Esophagus muscularis mucosa (tissue), 4 donors: Measurements from ENCODE around the gene OR6K2. TPM values are rescaled to one million over a fixed set of nuclear protein-coding genes. Genes with fewer than 3 reads are reported as not detected.
"Not testable (repeated sequence)": the region's sequence is repeated elsewhere in the genome, so short reads cannot be mapped to it uniquely, and the experiment has no call there.

ENCODE experiments used
- DNase-seq: peaks from one replicate; pipeline ENCODE4 v3.0.0-alpha.2; 2017; ENCODE audit errors: extremely low spot score
- H3K27ac ChIP-seq, 4 donors: fragments of 200-600 bp; sonication (generic); replicated peaks in 1 of 4; 1 replicate in 3 of 4; 2 replicates in 1 of 4; pipeline ENCODE4 v1.5.1; 2016 to 2019; ENCODE audit warnings: mild to moderate bottlenecking in 1 of 4
- H3K27me3 ChIP-seq, 4 donors: fragments of 200-600 bp; sonication (generic); one replicate each; pipeline versions ENCODE4 v1.5.1 to v1.6.0; 2016 to 2019
- H3K36me3 ChIP-seq, 4 donors: fragments of 200-600 bp; sonication (generic); one replicate each; pipeline ENCODE4 v1.5.1; 2016 to 2019
- H3K4me1 ChIP-seq, 4 donors: fragments of 200-600 bp; sonication (generic); one replicate each; pipeline ENCODE4 v1.5.1; 2016 to 2019
- H3K4me3 ChIP-seq, 4 donors: fragments of 200-600 bp; sonication (generic); 1 replicate in 2 of 4; 2 replicates in 2 of 4; pipeline ENCODE4 v1.5.1; 2016 to 2019; ENCODE audit warnings: mild to moderate bottlenecking in 4 of 4, moderate library complexity in 1 of 4
- H3K9me3 ChIP-seq, 4 donors: fragments of 200-600 bp; sonication (generic); 1 replicate in 3 of 4; 2 replicates in 1 of 4; pipeline ENCODE4 v1.5.1; 2016 to 2019
- CTCF ChIP-seq, 3 experiments: fragments of 200-600 bp in 2 of 3; fragments of 450-650 bp in 1 of 3; sonication (generic) in 2 of 3; IDR thresholded peaks; one replicate each; pipeline ENCODE4 v1.5.1; 2017 to 2019; ENCODE audit warnings: antibody characterized with exemption in 3 of 3, mild to moderate bottlenecking in 2 of 3, moderate library complexity in 1 of 3
- EP300 ChIP-seq: sonication (generic); formaldehyde crosslinking; IDR thresholded peaks from one replicate; pipeline ENCODE4 v1.6.1; 2017; ENCODE audit warnings: antibody characterized with exemption
- POLR2A ChIP-seq: fragments of 450-650 bp; IDR thresholded peaks from one replicate; pipeline ENCODE4 v1.6.1; 2017; ENCODE audit warnings: antibody characterized with exemption, moderate library complexity, mild to moderate bottlenecking, low read depth
- POLR2AphosphoS5 ChIP-seq, 2 donors: sonication (generic); formaldehyde crosslinking; IDR thresholded peaks; one replicate each; pipeline ENCODE4 v1.6.1; 2017; ENCODE audit warnings: antibody characterized with exemption in 2 of 2
- WGBS: methylation state at CpG from one replicate; pipeline ENCODE4 v1.1.5; 2018; 5-methylcytosine and 5-hydroxymethylcytosine counted together
- intact Hi-C: fragments of 100-400 bp; cut with DNase I; formaldehyde crosslinking; loops from one replicate; pipeline ENCODE4 v1.15.1; 2023
- total RNA-seq, 4 donors: library from RNA; depleted of rRNA; stranded (reverse); fragments of >200 nt; gene quantifications; one replicate each; pipeline versions ENCODE4 v1.1.0 to v1.2.1, GENCODE V29; 2016

OR6K2 gene
- total RNA-seq, 4 donors from 2014 or later, result not detected

GRCh38 chr1:158692356-158692755, 8.1 kb downstream of the OR6K2 start:
- no peak for DNase-seq
- Histone ChIP-seq H3K9me3 (no peaks in the 10 kb centered on the region), H3K27ac (no peak overlapping the region), H3K4me3 (no peak overlapping the region), H3K27me3 (no peaks in the 10 kb centered on the region), H3K36me3 (no peaks in the 10 kb centered on the region), H3K4me1 (no peaks in the 10 kb centered on the region)
- no peak for TF ChIP-seq CTCF (IDR thresholded peaks at IDR 0.05)
- TF ChIP-seq EP300, result no peak
- TF ChIP-seq POLR2A, result no peak
- TF ChIP-seq POLR2AphosphoS5 (IDR thresholded peaks at IDR 0.05), result no peak
- intact Hi-C loops, result no loop called here

DNA sequence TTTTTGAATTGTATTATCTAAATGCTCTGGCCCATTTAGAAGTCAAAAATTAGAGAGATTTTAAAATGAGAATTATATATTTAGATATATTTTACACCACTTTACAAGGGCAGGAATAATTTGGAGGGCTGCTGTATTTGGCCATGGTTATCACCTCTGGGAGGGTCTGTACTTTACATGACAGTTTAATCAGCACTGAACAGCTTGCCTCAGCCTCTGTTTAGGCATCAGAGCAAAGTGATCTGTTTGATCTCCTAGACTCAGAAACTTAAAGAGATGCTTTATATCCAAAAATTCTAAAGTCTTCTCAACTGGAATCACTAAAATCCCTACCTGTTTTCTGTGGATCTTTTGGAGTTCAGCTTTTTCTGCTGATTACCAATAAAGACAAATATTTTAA, 8.5 kb downstream of the OR6K2 start:
- DNase-seq, result no peak
- Histone ChIP-seq H3K4me3 (no peak overlapping the region), H3K27ac (no peak overlapping the region), H3K36me3 (no peaks in the 10 kb centered on the region), H3K9me3 (no peaks in the 10 kb centered on the region), H3K27me3 (no peaks in the 10 kb centered on the region), H3K4me1 (no peaks in the 10 kb centered on the region)
- intact Hi-C loops, result no loop called here
- no peak for TF ChIP-seq EP300
- no peak for TF ChIP-seq CTCF (IDR thresholded peaks at IDR 0.05)
- no peak for TF ChIP-seq POLR2A
- no peak for TF ChIP-seq POLR2AphosphoS5 (IDR thresholded peaks at IDR 0.05)

DNA sequence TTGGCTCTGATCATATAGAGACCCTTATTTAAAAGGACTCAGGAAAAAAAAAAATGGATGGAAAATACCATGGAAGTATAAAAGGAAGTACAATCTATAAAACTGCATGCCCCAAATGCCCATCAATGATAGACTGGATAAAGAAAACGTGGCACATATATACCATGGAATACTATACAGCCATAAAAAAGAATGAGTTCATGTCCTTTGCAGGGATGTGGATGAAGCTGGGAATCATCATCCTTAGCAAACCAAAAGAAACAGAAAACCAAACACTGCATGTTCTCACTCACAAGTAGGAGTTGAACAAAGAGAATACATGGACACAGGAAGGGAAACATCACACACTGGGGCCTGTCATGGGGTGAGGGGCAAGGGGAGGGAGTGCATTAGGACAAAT, 9.3 kb downstream of the OR6K2 start:
- H3K9me3 ChIP-seq, intact Hi-C loops, H3K4me3 ChIP-seq, H3K4me1 ChIP-seq, H3K27ac ChIP-seq, H3K36me3 ChIP-seq, DNase-seq, H3K27me3 ChIP-seq: not testable (repeated sequence)
- 51% methylated on average over 1 of the region's 1 CpG for WGBS

DNA sequence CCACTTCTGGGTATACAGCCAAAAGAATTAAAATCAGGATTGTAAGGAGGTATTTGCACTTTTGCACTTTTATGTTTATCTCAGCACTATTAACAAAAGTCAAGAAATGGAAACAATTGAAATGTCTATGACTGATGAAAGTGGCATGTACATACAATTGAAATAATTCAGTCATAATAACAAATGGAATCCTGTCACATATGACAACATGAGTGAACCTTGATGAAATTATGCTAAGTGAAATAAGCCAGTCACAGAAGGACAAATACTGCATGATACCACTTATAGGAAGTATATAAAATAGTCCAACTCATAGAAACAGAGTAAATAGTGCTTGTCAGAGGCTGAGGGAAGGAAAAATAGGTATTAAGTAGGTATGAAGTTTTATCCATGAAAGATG, 10.6 kb downstream of the OR6K2 start:
- H3K9me3 ChIP-seq, result no peaks in the 10 kb centered on the region
- DNase-seq, result no peak
- H3K4me3 ChIP-seq, result no peak overlapping the region
- no peaks in the 10 kb centered on the region for H3K27me3 ChIP-seq
- TF ChIP-seq EP300 (no peak), CTCF (IDR thresholded peaks at IDR 0.05) (no peak), POLR2AphosphoS5 (IDR thresholded peaks at IDR 0.05) (no peak), POLR2A (no peak)
- no peak overlapping the region for H3K27ac ChIP-seq
- no peaks in the 10 kb centered on the region for H3K36me3 ChIP-seq
- H3K4me1 ChIP-seq, result no peaks in the 10 kb centered on the region
- intact Hi-C loops, result no loop called here

GRCh38 chr1:158689110-158689509, 11.3 kb downstream of the OR6K2 start:
- H3K9me3 ChIP-seq, result no peaks in the 10 kb centered on the region
- no peaks in the 10 kb centered on the region for H3K4me1 ChIP-seq
- no peak for DNase-seq
- no peaks in the 10 kb centered on the region for H3K27me3 ChIP-seq
- no peak overlapping the region for H3K27ac ChIP-seq
- 19% methylated on average over 1 of the region's 1 CpG for WGBS
- H3K36me3 ChIP-seq, result no peaks in the 10 kb centered on the region
- TF ChIP-seq CTCF (IDR thresholded peaks at IDR 0.05), result no peak
- TF ChIP-seq POLR2AphosphoS5 (IDR thresholded peaks at IDR 0.05), result no peak
- no peak for TF ChIP-seq EP300
- TF ChIP-seq POLR2A, result no peak
- H3K4me3 ChIP-seq, result no peak overlapping the region
- intact Hi-C loops, result no loop called here

DNA sequence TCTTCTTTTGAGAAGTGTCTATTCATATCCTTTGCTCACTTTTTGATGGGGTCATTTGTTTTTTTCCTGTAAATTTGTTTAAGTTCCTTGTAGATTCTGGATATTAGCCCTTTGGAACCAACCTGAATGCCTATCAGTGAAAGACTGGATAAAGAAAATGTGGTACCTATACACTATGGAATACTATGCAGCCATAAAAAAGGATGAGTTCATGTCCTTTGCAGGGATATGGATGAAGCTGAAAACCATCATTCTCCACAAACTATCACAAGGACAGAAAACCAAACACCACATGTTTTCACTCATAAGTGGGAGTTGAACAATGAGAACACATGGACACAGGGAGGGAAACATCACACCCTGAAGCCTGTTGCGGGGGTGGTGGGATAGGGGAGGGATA, 12.1 kb downstream of the OR6K2 start:
- H3K9me3 ChIP-seq, H3K4me1 ChIP-seq, H3K36me3 ChIP-seq, intact Hi-C loops, H3K27me3 ChIP-seq, H3K27ac ChIP-seq, H3K4me3 ChIP-seq, DNase-seq: not testable (repeated sequence)
- WGBS, result 96% methylated on average over 1 of the region's 1 CpG
